SIG-M5 treated with dmso at 0.1 percent for 504 hours (cell line): ENCODE data around the gene PLEKHA5.
"Not testable (repeated sequence)": the region's sequence is repeated elsewhere in the genome, so short reads cannot be mapped to it uniquely, and the experiment has no call there.

Source experiments
- DNase-seq: peaks from one replicate; lab custom pipeline; 2025; ENCODE audit not compliant: unreplicated experiment; lab: John Stamatoyannopoulos, UW

Gene PLEKHA5

DNA sequence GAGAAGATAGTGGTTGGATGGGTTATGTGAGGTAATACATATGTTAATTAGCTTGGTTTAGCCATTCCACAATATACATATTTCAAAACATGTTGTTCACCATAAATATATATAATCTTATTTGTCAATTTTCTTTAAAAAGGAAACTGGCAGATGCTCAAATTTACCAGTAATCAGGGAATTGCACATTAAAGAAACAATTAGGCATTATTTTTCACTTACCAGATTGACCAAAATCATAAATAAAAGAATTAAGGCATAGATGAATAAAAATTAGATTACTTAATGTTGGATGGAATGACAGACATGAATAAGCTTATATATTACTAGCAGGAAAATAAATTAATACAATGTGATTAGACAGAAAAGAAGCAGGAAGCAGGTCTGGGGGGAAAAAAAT, 147.2 kb downstream of the PLEKHA5 start:
- DNase-seq: no peak

DNA sequence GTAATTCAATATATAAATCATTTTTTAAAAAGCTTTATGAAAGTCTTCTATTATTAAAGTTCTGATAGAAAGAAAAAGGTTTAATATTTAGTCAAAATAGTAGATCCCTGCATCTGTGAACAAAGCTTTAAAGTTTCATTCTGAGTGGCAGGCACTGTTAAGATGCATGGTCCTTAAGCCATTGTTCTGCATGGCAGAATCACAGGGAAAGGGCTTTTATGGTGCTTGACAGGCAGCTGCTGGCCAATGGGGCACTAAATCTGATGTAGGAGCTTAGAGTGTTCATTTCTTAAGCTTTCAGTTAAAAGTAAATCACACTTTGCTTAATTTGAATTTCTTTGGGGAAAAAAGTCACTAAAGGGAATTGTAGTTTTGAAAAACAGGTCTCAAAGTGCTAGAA, 148.2 kb downstream of the PLEKHA5 start:
- no peak for DNase-seq

DNA sequence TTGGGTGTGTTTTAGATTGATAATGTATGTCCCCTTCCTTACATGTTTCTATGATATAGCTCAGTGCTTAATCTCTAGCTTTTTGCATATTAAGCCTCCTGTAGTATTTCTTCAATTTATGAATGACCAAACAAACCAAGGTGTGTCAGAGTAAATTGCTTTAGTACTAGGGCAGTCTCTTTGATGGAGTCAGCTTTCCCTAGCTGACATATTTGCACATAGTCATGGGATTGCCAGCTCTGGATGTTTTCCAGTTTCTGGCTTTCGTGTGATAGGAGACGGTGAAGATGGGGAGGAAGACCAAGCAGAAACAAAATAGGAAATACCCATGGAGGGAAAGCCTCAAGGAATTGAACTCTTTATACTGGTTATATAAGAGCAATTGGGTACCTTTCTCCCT, 148.9 kb downstream of the PLEKHA5 start:
- no peak for DNase-seq

DNA sequence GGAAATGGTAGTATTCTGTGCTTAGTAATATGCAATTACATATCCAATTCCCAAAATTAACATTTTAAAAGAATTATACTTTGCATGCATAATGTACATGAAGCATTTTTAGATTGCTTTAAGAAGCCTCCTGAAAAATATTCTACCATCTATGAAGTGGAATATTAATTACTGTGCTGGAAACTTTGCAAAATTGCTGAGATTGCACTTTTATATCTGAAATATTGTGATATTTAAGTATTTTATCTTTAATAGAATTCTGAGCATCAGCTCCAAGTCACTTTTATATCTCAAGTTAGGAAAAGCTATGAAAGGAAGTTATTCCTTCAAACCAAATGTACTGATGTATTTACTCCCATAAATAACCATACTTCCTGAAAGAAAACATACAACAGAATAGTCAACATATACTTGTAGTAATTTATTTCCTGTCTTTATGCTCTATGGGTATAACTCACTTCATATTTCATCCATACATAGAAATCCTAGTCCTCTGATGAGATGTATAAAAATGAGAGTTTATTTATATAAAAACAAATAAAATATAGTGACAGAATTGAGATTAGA, 152.7 kb downstream of the PLEKHA5 start:
- no peak for DNase-seq

DNA sequence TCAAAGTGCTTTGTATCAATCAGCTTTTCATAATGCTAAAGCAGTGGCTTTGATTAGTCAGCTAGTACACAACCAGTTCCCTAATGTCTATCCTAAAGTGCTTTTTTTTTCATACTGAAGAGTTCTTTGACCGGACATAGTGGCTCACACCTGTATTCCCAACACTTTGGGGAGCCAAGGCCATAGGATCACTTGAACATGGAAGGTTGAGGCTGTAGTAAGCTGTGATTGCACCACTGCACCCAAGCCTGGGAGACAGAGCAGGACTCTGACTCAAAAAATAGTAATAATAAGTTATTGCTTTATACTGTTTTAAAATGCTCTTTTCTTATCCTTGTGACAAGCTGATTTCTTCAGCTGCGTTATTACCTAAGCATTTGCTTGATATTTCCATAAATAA, 155.1 kb downstream of the PLEKHA5 start:
- no peak for DNase-seq

DNA sequence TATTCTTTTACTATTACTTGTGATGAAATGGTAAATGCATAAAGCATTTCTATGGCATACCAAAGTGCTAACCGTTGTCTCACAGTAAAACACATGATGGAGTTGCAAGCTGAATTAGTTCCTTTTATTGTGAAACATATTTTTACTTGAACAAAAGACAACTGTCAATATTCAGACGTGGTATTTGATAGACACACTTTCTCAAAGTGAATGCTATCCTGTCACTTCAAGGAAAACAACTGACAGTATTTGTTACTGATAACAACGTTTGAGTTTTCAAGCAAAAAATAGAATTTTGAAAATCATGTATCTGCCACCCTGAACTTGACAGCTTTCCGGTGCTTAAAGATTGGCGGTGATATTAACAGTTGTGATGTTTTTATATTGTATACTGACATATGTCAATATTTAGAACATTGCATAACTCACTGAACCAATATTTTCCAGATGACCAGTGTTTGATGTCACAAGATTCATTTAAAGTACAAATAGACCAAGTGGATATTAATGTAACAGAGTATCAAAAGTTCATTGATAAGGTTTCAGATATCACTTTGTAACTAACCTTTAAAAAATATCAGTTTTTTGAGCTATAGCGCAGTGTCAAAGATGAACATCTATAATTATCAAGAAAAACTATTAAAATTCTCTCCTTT, 156.4 kb downstream of the PLEKHA5 start:
- DNase-seq: no peak

DNA sequence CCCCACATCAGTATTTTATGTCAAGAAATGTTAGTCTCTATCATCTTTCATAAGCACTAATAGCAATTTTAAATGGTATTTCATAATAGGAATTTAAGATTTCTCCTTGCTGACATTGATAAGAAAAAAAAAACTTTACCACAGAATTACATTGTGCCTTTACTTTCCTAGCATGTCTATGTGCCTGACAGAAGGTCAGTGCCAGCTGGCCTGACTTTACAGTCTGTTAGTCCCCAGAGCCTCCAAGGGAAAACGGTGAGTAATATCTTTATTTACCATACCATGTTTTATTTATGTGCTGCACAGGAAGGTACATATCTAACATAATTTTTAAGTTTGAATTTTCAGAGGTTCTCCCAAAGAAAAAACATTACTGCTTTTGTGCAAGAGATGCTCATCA, 157.8 kb downstream of the PLEKHA5 start:
- no peak for DNase-seq

DNA sequence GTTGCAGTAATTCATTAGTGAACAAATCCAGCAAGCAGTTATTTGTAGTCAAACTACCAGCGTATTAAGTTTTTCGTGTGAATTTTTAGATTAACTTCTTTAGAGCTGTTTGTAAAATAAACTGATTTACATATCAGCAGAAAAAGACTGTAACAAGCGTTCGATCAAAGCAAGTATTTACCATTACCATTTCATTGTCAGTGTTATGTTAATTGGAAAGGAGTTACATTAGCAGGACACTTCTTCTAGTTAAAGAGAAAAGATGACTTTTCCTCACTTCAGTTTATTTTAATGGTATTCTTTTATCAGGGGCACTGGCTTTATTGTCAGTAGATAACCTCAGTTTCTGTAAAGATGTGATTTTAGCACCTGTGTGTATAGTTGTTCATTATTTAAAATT, 158.6 kb downstream of the PLEKHA5 start:
- DNase-seq: no peak

DNA sequence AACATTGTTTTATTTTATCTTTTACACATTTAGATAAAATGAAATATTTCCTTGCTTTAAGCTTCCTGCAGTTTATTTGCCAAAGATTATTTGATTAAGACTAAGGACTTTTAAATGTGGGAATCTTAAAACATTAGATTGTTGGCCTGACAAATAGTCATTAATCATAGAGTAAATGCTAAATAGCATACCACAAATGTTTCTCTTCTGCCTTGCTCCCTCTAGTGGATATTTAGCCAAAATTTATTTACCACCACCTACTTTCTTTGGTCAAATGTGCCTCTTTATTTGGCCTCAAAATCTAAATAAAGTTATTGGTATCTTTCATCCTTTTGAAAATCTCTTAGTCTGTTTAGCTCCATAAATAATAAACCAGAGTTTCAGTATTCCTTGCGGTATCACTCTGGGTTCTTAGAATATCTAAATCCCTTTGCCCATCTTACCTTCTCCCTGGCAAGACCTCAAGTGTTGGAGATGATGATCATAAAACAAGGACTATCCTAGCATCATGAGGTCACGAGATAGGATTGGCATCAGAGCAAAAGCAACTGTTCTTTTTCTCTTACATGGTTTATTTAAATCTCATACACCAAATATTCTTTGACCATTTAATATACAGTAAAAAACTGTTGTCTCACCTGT, 159.2 kb downstream of the PLEKHA5 start:
- peak; percentile 56 for DNase-seq

DNA sequence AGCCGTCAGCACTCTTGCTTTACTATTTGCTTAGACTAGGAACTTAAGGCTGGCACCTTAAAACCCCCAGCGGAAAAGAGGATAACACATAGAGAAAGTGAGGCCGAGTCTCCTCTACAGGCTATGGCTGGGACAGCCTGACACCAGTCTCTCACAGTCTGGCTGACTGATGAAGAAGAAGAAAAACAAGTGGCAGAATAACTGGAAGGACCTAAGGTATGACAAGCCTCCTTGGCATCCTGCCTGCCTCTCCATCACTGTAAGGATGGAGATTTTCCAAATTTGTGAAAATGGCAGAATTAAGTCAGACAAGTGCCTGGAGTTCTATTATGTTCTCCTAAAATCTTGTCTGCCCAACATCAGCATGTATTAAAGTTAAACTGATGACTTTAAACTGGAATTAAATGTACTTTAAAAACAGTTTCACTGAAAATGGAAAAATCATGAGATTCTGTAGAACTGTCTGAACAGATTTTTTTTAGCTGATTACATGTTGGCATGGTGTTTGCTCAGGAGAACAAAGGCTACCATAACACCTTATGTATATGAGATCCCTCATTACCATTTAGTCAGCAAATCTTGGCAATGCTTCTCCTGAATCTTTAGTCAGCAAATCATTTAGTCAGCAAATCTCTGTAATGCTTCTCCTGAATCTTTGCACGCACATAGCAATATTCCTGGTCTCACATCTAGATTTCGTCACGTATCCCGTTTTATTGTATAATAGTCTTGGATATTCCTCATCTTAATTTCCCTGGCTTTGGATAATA, 169.5 kb downstream of the PLEKHA5 start:
- DNase-seq: no peak

DNA sequence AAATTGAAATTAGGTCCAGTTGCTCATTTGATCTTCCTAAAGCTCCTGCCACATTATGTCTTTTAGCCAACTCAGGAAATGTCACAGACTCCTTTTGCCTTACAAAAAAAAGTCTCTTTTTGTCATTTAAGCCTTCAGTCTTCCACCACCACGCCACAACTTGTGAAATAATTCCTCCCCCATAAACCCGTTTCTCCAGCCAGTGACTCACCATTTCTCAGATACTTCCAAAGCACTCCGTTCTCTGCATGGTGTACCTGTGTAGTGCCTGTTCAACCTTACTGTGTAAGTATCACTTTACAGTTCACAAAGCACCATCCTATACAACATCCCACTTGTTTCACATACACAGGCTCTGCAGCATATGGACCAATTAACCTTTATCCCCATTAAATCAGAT, 170.2 kb downstream of the PLEKHA5 start:
- peak; percentile 18 for DNase-seq

DNA sequence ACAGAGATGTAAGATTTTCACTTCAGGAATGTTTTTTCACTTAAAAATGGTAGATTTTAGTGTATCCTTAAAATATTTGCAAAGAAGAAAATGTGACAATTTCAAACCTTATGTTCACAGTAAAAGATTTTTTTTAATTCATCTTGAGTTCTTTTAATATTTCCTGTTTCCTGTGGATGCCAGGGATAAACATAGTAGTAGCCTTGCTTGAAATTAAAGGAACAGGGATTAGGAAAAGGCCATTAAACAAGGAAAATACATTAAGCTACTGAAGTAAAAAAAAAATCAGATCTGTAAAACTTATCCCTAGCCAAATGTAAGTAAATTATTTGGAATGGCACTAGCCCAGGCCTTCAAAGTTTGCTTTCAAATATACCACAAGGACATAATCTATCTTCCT, 171.7 kb downstream of the PLEKHA5 start:
- DNase-seq: no peak

DNA sequence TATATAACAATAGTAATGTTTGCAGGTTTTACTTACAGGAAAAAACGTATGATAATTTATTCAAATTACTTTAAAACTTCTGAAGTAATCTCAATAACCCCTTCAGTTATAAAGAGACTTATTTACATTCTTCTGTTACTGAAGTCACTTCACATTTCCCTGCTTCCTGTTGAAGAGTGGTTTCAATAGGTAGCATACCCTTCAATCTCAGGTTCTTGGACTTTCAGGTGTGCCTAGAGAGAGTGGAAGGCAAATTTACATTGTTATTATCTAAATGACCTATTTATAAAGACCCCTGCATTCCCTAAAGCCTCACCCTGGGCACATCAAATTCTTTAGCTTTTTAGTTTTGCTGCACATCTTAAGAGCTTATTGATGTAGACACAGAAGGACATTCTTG, 172.2 kb downstream of the PLEKHA5 start:
- no peak for DNase-seq

DNA sequence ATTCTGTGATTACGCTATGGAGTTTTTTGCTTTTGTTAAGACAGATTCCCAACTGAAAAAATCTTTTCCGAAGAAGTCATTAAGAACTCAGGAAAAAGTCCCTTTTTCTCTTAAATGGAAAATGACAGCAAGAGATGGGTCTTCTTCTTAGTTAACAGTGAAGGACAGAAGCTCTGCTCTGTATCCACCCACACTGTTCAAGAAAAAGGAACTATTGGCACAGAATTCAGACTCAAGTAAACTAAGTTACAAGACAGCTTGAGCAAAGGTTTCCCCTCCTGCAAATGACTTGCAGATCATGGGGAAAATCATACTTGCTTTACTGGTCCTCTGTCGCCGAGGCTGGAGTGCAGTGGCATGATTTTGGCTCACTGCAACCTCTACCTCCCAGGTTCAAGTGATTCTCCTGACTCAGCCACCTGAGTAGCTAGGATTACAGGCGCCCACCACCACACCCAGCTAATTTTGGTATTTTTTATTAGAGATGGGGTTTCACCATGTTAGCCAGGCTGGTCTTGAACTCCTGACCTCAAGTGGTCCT, 172.6 kb downstream of the PLEKHA5 start:
- no peak for DNase-seq

DNA sequence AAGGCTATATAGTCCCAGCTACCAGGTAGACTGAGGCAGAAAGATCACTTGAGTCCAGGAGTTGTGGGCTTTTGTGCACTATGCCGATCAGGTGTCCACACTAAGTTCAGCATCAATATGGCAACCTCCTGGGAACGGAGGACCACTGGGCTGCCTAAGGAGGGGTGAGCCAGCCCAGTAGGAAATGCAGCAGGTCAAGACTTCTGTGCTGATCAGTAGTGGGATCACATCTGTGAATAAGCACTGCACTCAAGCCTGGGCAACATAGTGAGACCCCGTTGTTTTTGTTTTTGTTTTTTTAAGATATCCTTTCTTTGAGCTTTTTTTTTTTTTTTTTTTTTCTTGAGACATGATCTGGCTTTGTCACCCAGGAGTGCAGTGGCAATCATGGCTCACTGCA, 174.0 kb downstream of the PLEKHA5 start:
- DNase-seq: no peak

DNA sequence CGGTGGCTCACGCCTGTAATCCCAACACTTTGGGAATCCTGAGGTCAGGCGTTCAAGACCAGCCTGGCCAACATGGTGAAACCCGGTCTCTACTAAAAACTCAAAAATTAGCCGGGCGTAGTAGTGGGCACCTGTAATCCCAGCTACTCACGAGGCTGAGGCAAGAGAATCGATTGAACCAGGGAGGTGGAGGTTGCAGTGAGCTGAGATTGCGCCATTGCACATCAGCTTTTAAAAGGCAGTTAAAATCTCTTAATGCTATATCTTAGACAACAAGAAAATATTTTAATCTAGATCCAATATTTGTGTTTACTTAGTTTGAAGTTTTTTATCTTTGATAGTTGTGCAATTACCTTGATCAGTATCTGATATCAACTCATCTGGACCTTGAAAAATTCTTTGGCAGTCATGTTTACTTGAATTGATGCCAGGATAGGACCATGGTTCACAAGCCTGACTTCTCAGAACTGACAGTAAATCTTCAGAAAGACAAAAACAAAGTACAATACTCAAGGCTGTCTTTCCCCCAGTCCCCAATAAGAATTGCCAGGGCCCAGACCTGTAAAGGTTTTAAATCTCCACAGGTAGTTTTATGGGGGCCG, 174.7 kb downstream of the PLEKHA5 start:
- DNase-seq: no peak

DNA sequence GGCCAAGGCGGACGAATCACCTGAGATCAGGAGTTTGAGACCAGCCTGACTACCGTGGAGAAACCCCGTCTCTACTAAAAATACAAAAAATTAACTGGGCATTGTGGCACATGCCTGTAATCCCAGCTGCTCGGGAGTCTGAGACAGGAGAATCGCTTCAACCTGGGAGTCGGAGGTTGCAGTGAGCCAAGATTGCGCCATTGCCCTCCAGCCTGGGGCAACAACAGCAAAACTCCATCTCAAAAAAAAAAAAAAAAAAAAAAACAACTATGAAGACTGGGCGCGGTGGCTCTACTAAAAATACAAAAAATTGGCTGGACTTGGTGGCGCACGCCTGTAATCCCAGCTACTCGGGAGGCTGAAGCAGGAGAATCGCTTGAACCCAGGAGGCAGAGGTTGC, 176.1 kb downstream of the PLEKHA5 start:
- DNase-seq: not testable (repeated sequence)

DNA sequence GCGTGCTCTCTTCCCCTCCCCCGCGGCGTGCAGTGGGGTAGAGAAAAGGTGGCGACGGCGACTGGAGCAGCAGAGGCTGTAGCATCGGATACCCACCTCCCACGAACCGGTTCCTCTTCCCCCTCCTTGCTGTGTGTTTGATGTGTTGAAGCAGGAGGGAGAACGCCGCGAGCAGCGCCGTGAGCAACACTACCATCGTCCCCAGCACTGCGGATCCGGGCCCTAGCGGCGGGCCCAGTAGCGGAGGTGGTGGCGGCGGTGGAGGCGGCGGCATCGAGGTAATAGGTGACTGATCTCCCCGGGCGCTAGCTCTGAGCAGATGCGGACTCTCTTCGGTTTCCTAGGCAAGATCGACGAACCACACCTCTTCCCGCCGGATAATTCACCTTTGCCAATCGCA, 176.8 kb downstream of the PLEKHA5 start:
- no peak for DNase-seq

DNA sequence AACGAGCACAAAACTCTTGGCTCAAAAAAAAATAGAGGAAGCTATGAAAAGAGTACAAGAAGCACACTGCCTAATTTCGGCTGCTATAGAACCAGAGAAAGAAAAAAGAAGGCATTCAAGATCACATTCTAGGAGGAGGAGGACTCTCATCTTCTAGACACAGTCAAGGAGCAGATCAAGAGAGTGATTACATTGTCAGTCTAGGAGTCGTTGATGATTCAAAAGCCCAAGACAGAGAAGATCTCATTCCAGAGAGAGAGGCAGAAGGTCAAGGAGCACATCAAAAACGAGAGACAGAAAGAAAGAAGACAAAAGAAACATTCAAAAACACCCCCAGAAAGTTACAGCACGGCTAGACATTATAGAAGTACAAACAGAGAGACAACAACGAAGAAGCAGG, 177.9 kb downstream of the PLEKHA5 start:
- no peak for DNase-seq

DNA sequence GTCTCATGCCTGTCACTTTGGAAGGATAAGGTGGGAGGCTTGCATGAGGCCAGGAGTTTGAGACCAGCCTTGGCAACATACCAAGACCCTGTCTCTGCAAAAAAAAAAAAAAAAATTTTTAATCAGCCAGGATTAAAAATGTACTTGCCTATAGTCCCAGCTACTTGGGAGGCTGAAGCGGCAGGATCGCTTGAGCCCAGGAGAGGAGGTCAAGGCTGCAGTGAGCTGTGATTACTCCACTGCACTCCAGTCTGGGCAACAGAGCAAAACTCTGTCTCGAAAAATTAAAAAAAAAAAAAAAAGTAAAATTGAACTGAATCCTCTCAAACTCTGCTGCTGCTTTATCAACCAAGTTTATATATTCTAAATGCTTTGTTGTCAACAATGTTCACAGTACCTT, 181.6 kb downstream of the PLEKHA5 start:
- DNase-seq: no peak

DNA sequence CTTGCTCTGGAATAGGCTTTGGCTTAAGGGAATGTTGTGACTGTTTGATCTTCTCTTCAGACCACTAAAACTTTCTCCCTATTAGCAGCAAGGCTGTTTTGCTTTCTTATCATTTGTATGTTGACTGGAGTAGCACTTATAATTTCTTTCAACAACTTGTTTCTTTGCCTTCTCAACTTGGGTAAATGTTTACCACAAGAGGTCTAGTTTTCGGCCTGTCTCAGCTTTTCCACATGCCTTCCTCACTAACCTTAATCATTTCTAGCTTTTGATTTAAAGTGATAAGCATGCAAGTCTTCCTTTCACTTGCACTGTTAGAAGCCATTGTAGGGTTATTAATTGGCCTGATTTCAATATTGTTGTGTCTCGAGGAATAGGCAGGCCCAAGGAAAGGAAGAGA, 183.1 kb downstream of the PLEKHA5 start:
- no peak for DNase-seq
